Ascending aorta (tissue), 2 donors: ENCODE data around the gene LTB4R. TPM values are rescaled to one million over a fixed set of nuclear protein-coding genes. Genes with fewer than 3 reads are reported as not detected.
"Not testable (repeated sequence)": the region's sequence is repeated elsewhere in the genome, so short reads cannot be mapped to it uniquely, and the experiment has no call there.

ENCODE experiments used
- DNase-seq, 2 donors: peaks; one replicate each; pipeline ENCODE4 v3.0.0-alpha.2; 2019; ENCODE audit warnings: low spot score in 2 of 2
- H3K27ac ChIP-seq, 2 donors: fragments of 200-600 bp; sonication (generic); one replicate each; pipeline ENCODE4 v1.5.1; 2016 to 2017; ENCODE audit warnings: mild to moderate bottlenecking in 1 of 2
- H3K27me3 ChIP-seq: fragments of 200-600 bp; sonication (generic); one replicate; pipeline ENCODE4 v1.5.1; 2017
- H3K36me3 ChIP-seq, 2 donors: fragments of 200-600 bp; sonication (generic); one replicate each; pipeline ENCODE4 v1.5.1; 2016
- H3K4me1 ChIP-seq, 2 donors: fragments of 200-600 bp; sonication (generic); one replicate each; pipeline ENCODE4 v1.5.1; 2016 to 2017; ENCODE audit warnings: mild to moderate bottlenecking in 1 of 2
- H3K4me3 ChIP-seq, 2 donors: fragments of 200-600 bp; sonication (generic); one replicate each; pipeline ENCODE4 v1.5.1; 2016 to 2017; ENCODE audit warnings: mild to moderate bottlenecking in 1 of 2
- H3K9me3 ChIP-seq, 2 donors: fragments of 200-600 bp; sonication (generic); one replicate each; pipeline ENCODE4 v1.5.1; 2016
- intact Hi-C: fragments of 100-400 bp; cut with DNase I; formaldehyde crosslinking; loops from one replicate; pipeline ENCODE4 v1.15.1; 2023
- total RNA-seq: library from RNA; depleted of rRNA; stranded (reverse); fragments of >200 nt; gene quantifications from one replicate; pipeline ENCODE4 v1.1.0, GENCODE V29; 2016
- TF ChIP-seq, protein P1 (sequence below), 3 experiments: fragments of 200-600 bp in 2 of 3; fragments of 450-650 bp in 1 of 3; sonication (generic) in 2 of 3; IDR thresholded peaks; one replicate each; pipeline ENCODE4 v1.5.1; 2016 to 2019; ENCODE audit warnings: antibody characterized with exemption in 3 of 3, mild to moderate bottlenecking in 1 of 3, moderate library complexity in 1 of 3

LTB4R gene
- total RNA-seq, 1 donor from 2014 or later = 3.6 TPM

DNA sequence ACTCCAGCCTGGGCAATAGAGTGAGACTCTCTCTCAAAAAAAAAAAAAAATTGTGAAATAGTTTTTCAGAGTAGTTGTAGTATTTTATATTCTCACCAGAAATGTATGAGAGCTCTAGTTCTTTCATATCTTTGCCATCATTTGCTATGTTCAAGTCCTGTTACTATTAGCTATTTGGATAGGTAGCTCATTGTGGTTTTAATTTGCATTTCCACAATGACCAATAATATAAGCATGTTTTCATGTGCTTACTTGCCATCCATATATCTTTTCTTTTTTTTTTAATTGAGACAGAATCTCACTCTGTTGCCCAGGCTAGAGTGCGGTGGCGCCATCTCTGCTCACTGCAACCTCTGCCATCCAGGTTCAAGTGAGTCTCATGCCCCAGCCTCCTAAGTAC, 36.9 kb downstream of the LTB4R start:
- no peaks in the 10 kb centered on the region for H3K4me1 ChIP-seq
- TF ChIP-seq, protein P1, sequence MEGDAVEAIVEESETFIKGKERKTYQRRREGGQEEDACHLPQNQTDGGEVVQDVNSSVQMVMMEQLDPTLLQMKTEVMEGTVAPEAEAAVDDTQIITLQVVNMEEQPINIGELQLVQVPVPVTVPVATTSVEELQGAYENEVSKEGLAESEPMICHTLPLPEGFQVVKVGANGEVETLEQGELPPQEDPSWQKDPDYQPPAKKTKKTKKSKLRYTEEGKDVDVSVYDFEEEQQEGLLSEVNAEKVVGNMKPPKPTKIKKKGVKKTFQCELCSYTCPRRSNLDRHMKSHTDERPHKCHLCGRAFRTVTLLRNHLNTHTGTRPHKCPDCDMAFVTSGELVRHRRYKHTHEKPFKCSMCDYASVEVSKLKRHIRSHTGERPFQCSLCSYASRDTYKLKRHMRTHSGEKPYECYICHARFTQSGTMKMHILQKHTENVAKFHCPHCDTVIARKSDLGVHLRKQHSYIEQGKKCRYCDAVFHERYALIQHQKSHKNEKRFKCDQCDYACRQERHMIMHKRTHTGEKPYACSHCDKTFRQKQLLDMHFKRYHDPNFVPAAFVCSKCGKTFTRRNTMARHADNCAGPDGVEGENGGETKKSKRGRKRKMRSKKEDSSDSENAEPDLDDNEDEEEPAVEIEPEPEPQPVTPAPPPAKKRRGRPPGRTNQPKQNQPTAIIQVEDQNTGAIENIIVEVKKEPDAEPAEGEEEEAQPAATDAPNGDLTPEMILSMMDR (IDR thresholded peaks at IDR 0.05) = no peak
- intact Hi-C loops = no loop called here
- DNase-seq = no peak
- H3K9me3 ChIP-seq = no peaks in the 10 kb centered on the region
- H3K36me3 ChIP-seq = no peaks in the 10 kb centered on the region
- H3K27ac ChIP-seq = no peak overlapping the region
- H3K27me3 ChIP-seq = no peaks in the 10 kb centered on the region
- no peak overlapping the region for H3K4me3 ChIP-seq

DNA sequence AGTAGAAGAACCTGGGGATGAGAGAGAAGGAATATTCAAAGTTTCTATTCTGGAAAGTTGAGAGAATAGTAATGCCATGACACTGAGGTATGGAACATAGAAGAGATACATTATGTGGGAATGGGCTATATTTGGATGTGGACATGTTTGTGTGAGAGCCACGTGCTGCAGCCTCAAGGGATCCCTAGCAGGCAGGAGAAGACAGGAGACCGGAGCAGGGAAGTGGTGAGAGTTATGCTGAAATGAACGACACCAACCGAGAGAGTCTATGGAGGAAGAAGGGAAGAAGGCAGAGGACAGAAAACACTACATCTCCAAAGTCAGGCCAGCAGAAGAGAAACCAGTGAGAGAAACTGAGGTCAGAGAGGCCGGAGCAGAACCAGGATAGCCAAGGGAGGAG, 38.4 kb downstream of the LTB4R start:
- no peaks in the 10 kb centered on the region for H3K4me1 ChIP-seq
- H3K27me3 ChIP-seq = no peaks in the 10 kb centered on the region
- TF ChIP-seq, protein P1 (IDR thresholded peaks at IDR 0.05) = no peak
- H3K4me3 ChIP-seq = no peak overlapping the region
- intact Hi-C loops = no loop called here
- no peak overlapping the region for H3K27ac ChIP-seq
- H3K36me3 ChIP-seq = no peaks in the 10 kb centered on the region
- DNase-seq = no peak
- no peaks in the 10 kb centered on the region for H3K9me3 ChIP-seq

GRCh38 chr14:24351517-24351916, 40.2 kb downstream of the LTB4R start:
- Histone ChIP-seq H3K36me3 (no peaks in the 10 kb centered on the region), H3K9me3 (no peaks in the 10 kb centered on the region), H3K4me3 (no peak overlapping the region), H3K27ac (no peak overlapping the region), H3K27me3 (no peaks in the 10 kb centered on the region), H3K4me1 (no peaks in the 10 kb centered on the region)
- TF ChIP-seq, protein P1 (IDR thresholded peaks at IDR 0.05) = no peak
- intact Hi-C loops = no loop called here
- no peak for DNase-seq

GRCh38 chr14:24353559-24354481, 42.5 kb downstream of the LTB4R start:
- Histone ChIP-seq H3K4me1 (no peaks in the 10 kb centered on the region), H3K9me3 (no peaks in the 10 kb centered on the region), H3K27ac (no peak overlapping the region), H3K36me3 (no peaks in the 10 kb centered on the region), H3K4me3 (no peak overlapping the region), H3K27me3 (no peaks in the 10 kb centered on the region)
- TF ChIP-seq, protein P1 (IDR thresholded peaks at IDR 0.05) = no peak
- DNase-seq = no peak
- intact Hi-C loops = no loop called here

DNA sequence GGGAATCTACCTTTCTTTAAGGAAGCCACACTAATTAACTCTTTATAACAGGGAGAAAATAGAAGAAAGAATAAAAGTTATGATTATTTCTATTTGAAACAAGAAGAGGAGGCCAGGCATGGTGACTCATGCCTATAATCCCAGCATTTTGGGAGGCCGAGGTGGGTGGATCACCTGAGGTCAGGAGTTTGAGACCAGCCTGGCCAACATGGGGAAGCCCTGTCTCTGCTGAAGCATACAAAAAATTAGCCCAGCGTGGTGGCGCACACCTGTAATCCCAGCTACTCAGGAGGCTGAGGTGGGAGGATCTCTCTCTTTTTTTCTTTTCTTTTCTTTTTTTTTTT, 43.2 kb downstream of the LTB4R start:
- intact Hi-C loops, H3K27me3 ChIP-seq, DNase-seq, H3K9me3 ChIP-seq, H3K36me3 ChIP-seq, H3K4me1 ChIP-seq, H3K4me3 ChIP-seq, H3K27ac ChIP-seq: not testable (repeated sequence)

DNA sequence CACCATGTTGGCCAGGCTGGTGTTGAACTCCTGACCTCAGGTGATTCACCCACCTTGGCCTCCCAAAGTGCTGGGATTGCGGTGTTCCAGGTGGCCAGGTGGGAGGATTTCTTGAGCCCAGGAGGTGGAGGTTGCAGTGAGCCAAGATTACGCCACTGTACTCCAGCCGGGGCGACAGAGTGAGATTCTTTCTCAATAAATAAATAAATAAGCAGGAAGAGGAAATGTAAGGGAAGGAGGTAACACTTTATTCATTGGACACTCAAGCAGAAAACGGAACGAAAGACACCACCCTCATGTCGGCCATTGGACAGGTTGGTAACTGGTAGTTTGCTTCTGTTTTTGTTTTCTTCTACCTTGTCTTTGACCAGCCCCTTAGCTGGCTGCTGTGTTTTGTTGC, 43.7 kb downstream of the LTB4R start:
- TF ChIP-seq, protein P1 (IDR thresholded peaks at IDR 0.05) = no peak

More for the DNA sequence above, 43.7 kb downstream of the LTB4R start:
- DNase-seq = no peak
- intact Hi-C loops = no loop called here
- no peaks in the 10 kb centered on the region for H3K36me3 ChIP-seq
- H3K9me3 ChIP-seq = no peaks in the 10 kb centered on the region
- no peak overlapping the region for H3K4me3 ChIP-seq
- no peak overlapping the region for H3K27ac ChIP-seq
- H3K4me1 ChIP-seq = no peaks in the 10 kb centered on the region
- H3K27me3 ChIP-seq = no peaks in the 10 kb centered on the region
